ENCODE data around the gene ASRGL1.
"Not testable (repeated sequence)": the region's sequence is repeated elsewhere in the genome, so short reads cannot be mapped to it uniquely, and the experiment has no call there.

ASRGL1 gene

GRCh38 chr11:62337303-62338181 lies at the start of gene ASRGL1:
ASRGL1 (plus strand) TSS chr11:62337448; CDS start chr11:62337978, 530 bp downstream.
- peak; percentile 55 for DNase-seq (ENCODE audit: low read depth, low spot score)

GRCh38 chr11:62295504-62295903 lies 41.7 kb upstream of the ASRGL1 start:
- no peak for DNase-seq (ENCODE audit: low read depth, low spot score)

- no peak for DNase-seq (ENCODE audit: low read depth, low spot score)
These were observed 38.3 kb upstream of the ASRGL1 start, which contains the start of gene SCGB1D4 for GRCh38 chr11:62298975-62299374. SCGB1D4 (minus strand) TSS chr11:62299075; CDS start chr11:62299010, 65 bp downstream.

GRCh38 chr11:62306227-62306626 lies 31.0 kb upstream of the ASRGL1 start:
- DNase-seq (ENCODE audit: low read depth, low spot score) = no peak

GRCh38 chr11:62307950-62308349 lies 29.3 kb upstream of the ASRGL1 start:
- no peak for DNase-seq (ENCODE audit: low read depth, low spot score)

DNA sequence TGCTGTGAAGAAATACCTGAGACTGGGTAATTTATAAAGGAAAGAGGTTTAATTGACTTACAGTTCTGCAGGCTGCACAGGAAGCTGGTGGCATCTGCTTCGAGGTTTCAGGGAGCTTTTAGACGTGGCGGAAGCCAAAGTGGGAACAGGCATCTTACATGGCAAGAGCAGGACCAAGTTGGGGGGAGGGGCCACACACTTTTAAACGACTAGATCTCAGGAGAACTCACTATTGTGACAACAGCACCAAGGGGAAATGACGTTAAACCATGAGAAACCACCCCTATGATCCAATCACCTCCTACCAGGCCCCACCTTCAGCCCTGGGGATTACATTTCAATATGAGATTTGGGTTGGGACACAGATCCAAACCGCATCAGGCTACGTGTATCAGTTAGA lies 27.3 kb upstream of the ASRGL1 start:
- DNase-seq (ENCODE audit: low read depth, low spot score) = no peak

GRCh38 chr11:62315431-62315830 lies 21.8 kb upstream of the ASRGL1 start:
- no peak for DNase-seq (ENCODE audit: low read depth, low spot score)

DNA sequence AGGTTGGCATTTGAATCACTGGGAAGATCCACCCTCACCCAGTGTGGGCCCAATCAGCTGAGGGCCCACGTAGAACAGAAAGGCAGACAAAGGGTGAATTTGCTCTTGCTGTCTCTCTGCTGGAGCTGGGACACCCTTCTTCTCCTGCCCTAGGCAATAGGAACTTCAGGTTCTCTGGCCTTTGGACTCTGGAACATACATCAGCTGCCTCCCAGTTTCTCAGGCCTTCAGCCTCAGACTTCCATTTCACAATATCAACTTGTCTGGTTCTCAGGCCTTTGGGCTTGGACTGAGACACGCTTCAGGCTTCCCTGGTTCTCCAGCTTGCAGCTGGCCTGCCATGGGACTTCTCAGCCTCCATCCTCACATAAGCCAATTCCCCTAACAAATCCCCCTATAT lies 14.7 kb upstream of the ASRGL1 start:
- DNase-seq (ENCODE audit: low read depth, low spot score) = no peak

DNA sequence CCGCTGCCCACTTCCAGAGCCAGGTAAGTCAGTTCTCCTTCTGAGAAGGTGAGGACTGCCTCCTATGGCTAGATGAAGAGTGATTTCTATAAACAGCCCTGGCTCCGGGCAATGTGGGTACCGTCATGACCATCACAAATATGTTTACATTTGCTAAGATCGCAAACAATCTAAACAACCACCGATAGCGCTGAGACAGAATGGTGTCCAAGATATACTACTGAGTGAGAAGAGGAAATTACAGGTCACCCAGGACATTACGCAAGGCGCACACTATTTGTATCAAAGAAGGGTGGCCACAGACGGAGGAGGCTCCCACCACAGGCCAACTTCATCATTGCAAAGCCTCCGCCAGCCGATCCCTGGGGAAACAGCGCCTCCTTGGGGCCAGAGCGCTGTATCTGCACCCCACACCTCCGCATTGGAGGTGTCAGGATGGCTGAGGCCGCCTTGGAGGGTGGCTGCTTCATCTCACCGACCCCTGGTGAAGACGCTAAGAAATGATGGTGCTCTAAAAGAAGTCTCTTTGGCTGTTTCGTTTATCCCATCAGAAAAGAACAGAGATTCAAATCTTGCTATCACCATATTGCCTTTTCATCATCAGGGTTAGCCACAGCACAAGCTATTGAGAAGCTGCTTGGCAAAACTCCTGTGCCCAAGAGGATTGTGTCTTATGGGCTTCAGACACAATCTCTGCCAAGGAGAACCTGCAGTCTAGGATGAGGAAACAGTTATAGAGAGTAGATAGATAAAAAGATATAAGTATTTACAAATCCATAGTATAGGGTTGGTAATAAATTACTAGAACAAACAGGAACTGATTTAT lies 12.3 kb upstream of the ASRGL1 start:
- DNase-seq (ENCODE audit: low read depth, low spot score) = no peak

GRCh38 chr11:62325781-62326180 lies 11.5 kb upstream of the ASRGL1 start:
- DNase-seq (ENCODE audit: low read depth, low spot score) = not testable (repeated sequence)

DNA sequence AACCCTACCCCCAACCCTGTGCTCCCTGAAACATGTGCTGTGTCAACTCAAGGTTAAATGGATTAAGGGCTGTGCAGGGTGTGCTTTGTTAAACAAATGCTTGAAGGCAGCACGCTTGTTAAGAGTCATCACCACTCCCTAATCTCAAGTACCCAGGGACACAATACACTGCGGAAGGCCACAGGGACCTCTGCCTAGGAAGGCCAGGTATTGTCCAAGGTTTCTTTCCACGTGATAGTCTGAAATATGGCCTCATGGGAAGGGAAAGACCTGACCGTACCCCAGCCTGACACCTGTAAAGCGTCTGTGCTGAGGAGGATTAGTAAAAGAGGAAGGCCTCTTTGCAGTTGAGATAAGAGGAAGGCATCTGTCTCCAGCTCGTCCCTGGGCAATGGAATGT lies 10.5 kb upstream of the ASRGL1 start:
- DNase-seq (ENCODE audit: low read depth, low spot score) = not testable (repeated sequence)

DNA sequence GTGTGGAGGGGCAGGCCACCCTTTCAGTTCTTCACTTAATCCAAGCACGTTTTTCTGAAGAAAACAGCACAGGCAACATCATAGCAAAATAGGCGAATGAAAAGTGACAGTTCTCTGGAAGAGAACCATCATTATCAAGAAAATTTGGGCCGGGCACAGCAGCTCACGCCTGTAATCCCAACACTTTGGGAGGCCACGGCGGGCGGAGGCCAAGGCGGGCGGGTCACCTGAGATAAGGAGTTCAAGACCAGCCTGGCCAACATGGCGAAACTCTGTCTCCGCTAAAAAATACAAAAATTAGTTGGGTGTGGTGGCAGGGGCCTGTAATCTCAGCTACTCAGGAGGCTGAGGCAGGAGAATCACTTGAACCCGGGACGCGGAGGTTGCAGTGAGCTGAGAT lies 9.7 kb upstream of the ASRGL1 start:
- DNase-seq (ENCODE audit: low read depth, low spot score) = not testable (repeated sequence)

- DNase-seq (ENCODE audit: low read depth, low spot score) = not testable (repeated sequence)
These were observed 6.0 kb upstream of the ASRGL1 start for GRCh38 chr11:62331264-62331663.

DNA sequence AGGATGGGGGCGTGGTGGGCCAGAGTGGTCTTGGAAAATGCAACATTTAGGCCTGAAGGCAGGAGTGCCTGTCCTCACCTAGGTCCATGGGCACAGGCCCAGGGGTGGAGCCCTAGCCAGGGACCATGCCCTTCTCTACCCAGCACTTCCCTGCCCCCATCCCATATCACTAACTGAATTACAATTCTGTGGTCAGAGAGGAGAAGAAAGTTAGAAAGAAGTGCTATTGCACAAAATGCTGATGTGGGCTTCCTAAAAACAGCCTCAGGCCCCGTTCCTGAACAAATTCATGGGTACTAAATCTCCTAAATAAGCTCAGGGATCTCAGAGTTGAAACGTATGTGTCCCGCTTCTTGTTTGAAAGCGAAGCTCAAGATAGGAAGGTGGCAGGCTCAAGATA lies 3.5 kb upstream of the ASRGL1 start:
- no peak for DNase-seq (ENCODE audit: low read depth, low spot score)

DNA sequence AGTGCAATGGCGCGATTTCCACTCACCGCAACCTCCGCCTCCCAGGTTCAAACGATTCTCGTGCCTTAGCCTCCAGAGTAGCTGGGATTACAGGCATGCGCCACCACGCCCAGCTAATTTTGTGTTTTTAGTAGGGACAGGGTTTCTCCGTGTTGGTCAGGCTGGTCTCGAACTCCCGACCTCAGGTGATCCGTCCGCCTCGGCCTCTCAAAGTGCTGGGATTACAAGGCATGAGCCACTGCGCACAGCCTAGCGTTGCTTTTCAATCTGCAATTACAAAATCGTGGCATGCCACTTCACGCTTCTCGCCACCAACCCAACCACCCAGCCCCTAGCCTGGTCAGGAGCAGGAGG lies 322 bp upstream of the ASRGL1 start:
- DNase-seq (ENCODE audit: low read depth, low spot score) = not testable (repeated sequence)

- no peak for DNase-seq (ENCODE audit: low read depth, low spot score)
These were observed 970 bp downstream of the ASRGL1 start for GRCh38 chr11:62338218-62338617.

DNA sequence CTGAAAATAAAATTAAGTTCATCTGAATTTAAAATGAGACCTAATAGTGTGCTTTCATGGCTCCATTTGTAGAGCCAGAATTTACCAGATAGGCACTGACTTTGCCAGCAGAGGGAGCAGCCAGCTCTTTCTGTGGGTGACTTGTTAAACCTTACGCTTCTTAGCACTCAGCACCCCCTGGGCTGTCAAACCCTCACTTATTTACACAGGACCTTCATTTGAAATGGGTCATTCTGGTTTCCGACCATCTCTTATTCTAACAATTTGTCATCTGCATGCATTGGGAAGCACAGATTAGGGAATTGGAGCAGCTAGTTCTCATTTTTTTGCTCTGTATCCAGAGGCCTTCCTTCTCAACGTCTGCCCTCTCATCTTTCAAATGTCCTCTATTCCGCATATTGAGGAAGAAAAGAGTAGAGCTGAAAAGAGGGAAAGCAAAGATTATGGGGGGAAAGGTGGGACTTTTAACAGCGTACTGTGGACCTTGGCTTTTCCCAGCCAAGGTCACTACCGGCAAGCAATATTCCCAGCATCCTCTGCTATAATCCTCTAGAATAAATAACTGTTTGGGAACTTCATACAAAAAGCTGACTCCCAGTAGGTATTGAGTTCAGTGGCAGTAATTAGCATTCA lies 3.1 kb downstream of the ASRGL1 start:
- DNase-seq (ENCODE audit: low read depth, low spot score) = peak; percentile 7

DNA sequence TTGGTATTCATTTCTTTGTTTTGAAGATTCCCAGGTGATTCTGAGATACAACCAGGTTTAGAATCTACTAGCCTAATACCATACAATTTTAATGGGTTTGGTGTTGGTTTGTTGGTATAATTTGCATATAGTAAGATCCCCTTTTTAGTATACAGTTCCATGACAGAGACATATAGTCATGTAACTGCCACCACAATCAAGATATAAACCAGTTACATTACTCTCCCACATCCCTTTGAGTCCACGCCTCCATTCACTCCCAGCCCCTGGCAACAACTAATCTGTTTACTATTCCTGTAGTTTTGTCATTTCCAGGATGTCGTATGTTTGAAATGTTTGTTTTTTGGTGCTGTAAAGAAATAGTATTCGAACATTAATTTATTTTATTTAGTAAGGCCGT lies 4.3 kb downstream of the ASRGL1 start:
- no peak for DNase-seq (ENCODE audit: low read depth, low spot score)

- DNase-seq (ENCODE audit: low read depth, low spot score) = not testable (repeated sequence)
These were observed 6.5 kb downstream of the ASRGL1 start for GRCh38 chr11:62343646-62344190.

GRCh38 chr11:62344210-62344609 lies 7.0 kb downstream of the ASRGL1 start:
- no peak for DNase-seq (ENCODE audit: low read depth, low spot score)

- no peak for DNase-seq (ENCODE audit: low read depth, low spot score)
These were observed 8.6 kb downstream of the ASRGL1 start for GRCh38 chr11:62345861-62346260.

All from activated naive CD8-positive, alpha-beta T cell treated with anti-CD3 and anti-CD28 coated beads, Interleukin-2, amount 50 U/mL, for 16 hours (primary cell).